ENCODE results near the gene LZTS3. TPM values are rescaled to one million over a fixed set of nuclear protein-coding genes. Genes with fewer than 3 reads are reported as not detected.

Gene LZTS3
- total and polyA plus RNA-seq, 2 of the 8 experiments (the other 6 are each of a cell fraction or from before 2014, with no cell fraction given) = 31.8 to 33.5 TPM

- Histone ChIP-seq H2BK15ac (ENCODE audit: low read length) (no peak overlapping the region), H3K79me2 (ENCODE audit: control insufficient read depth in 1 of 2, insufficient read depth in 2 of 2, low read length in 2 of 2) (no peaks in the 10 kb centered on the region), H2AK5ac (ENCODE audit: low read depth, low read length) (no peak overlapping the region), H4K8ac (ENCODE audit: extremely low read depth, insufficient read depth, low read length) (no peak overlapping the region), H3K23me2 (ENCODE audit: low read depth, low read length) (no peaks in the 10 kb centered on the region), H2BK20ac (ENCODE audit: low read length) (no peak overlapping the region), H2BK5ac (ENCODE audit: low read depth, low read length) (no peak overlapping the region), H3K18ac (ENCODE audit: extremely low read depth, low read length) (no peak overlapping the region), H4K91ac (replicated peaks; ENCODE audit: insufficient read length, low read length) (no peak overlapping the region), H3K9me3 (ENCODE audit: insufficient read depth in 2 of 2, low read depth in 1 of 2, low read length in 1 of 2) (no peaks in the 10 kb centered on the region), H3K79me1 (ENCODE audit: low read depth, low read length) (no peaks in the 10 kb centered on the region), H4K20me1 (replicated peaks in 1 of 2; ENCODE audit: control insufficient read depth in 1 of 2, insufficient read depth in 2 of 2, low read length in 2 of 2) (peaks cover 6 to 13% of the 10 kb centered on the region in 2 experiments), H3K9ac (replicated peaks in 1 of 4; ENCODE audit: extremely low read depth in 1 of 4, low read depth in 3 of 4, low read length in 3 of 4) (no peak overlapping the region), H3K36me3 (ENCODE audit: control insufficient read depth in 2 of 4, insufficient read depth in 4 of 4, low read length in 3 of 4) (peaks cover 20 to 68% (median 43%) of the 10 kb centered on the region in 4 experiments), H3K4me3 (ENCODE audit: extremely low read depth in 1 of 4, insufficient read depth in 2 of 4, low read depth in 3 of 4, low read length in 4 of 4) (no peak overlapping the region), H2AFZ (ENCODE audit: low read length) (no peak overlapping the region), H3K4ac (replicated peaks; ENCODE audit: insufficient read length, low read depth, low read length) (no peak overlapping the region), H3K27me3 (replicated peaks in 1 of 4; ENCODE audit: control insufficient read depth in 3 of 4, extremely low read depth in 1 of 4, insufficient read depth in 3 of 4, low read length in 3 of 4) (no peaks in the 10 kb centered on the region), H3K4me1 (replicated peaks in 1 of 4; ENCODE audit: control insufficient read depth in 3 of 4, insufficient read depth in 4 of 4, low read length in 3 of 4) (no peaks in the 10 kb centered on the region), H3K4me2 (ENCODE audit: insufficient read depth in 1 of 2, low read depth in 2 of 2, low read length in 2 of 2) (no peak overlapping the region), H3K27ac (ENCODE audit: low read depth, low read length) (no peak overlapping the region), H2BK12ac (ENCODE audit: low read depth, low read length) (no peak overlapping the region), H3K56ac (replicated peaks; ENCODE audit: insufficient read length, low read depth, low read length) (no peak overlapping the region), H4K5ac (ENCODE audit: insufficient read length, low read depth, low read length) (no peak overlapping the region), H3K14ac (ENCODE audit: insufficient read length) (no peak overlapping the region), H2BK120ac (replicated peaks; ENCODE audit: low read depth, low read length) (no peak overlapping the region), H3K23ac (ENCODE audit: insufficient read length) (no peak overlapping the region)
- TF ChIP-seq MAFK (IDR thresholded peaks at IDR 0.05; ENCODE audit: low read depth, low read length) (no peak), CBX5 (IDR thresholded peaks at IDR 0.05; ENCODE audit: low read depth, low read length) (no peak), KDM4A (IDR thresholded peaks at IDR 0.05; ENCODE audit: low read depth, low read length, severe bottlenecking) (no peak), CTBP2 (IDR thresholded peaks at IDR 0.05; ENCODE audit: borderline replicate concordance, insufficient read depth, insufficient read length, low read length) (no peak), CHD2 (IDR thresholded peaks at IDR 0.05; ENCODE audit: low read length) (no peak)
- WGBS, 2 experiments (ENCODE audit: extremely low coverage in 1 of 2, insufficient coverage in 1 of 2, insufficient read length in 1 of 2, insufficient replicate concordance in 2 of 2, low coverage in 1 of 2, low lambda C conversion rate in 2 of 2, missing lambda C conversion rate in 1 of 2) = 95% methylated on average over 13 of the region's 14 CpGs; no CpG with 5 or more reads in 1 of the 2 experiments
- CTCF ChIA-PET (ENCODE audit: partially characterized antibody) = interaction anchor here (0.5 to 1.1 kb wide), 2 partner anchors 16 to 26 kb away, joined by 3 to 4 read pairs; no protein-coding TSS in a partner anchor
- POLR2A ChIA-PET (ENCODE audit: partially characterized antibody) = interaction anchor here (1.2 to 1.3 kb wide), 2 partner anchors 9 to 34 kb away, joined by 3 to 4 read pairs; partner anchors contain the start of genes FASTKD5 and UBOX5
- DNase-seq (ENCODE audit: low read depth in 1 of 2, low spot score in 2 of 2) = no peak
- no peak for FAIRE-seq
These were observed 20.7 kb upstream of the LZTS3 start for GRCh38 chr20:3193806-3194616.

Data from H1 (cell line).